A549 (cell line): ENCODE measurements around the gene COX14. TPM values are rescaled to one million over a fixed set of nuclear protein-coding genes. Genes with fewer than 3 reads are reported as not detected.

ENCODE experiments used
- ATAC-seq, 2 experiments: fragments of 200-7000 bp in 1 of 2; fragments of >200 bp in 1 of 2; cut with Nextera tagmentation in 1 of 2; cut with Tn5 transposase in 1 of 2; 3 replicates each; pipeline versions ENCODE4 v1.8.0 to v1.9.1; 2018 to 2020; ENCODE audit warnings: mild to moderate bottlenecking in 1 of 2, moderate library complexity in 1 of 2
- CTCF ChIA-PET: fragments of 300-600 bp; sonication (Branson Sonifier 250); formaldehyde crosslinking; extraction: SDS; loops from one replicate; lab custom pipeline; 2021; ENCODE audit warnings: antibody characterized with exemption, inconsistent platforms; lab: Yijun Ruan, JAX
- POLR2A ChIA-PET: fragments of 350-600 bp; formaldehyde crosslinking; extraction: SDS; loops from one replicate; lab custom pipeline; 2021; ENCODE audit warnings: antibody characterized with exemption, inconsistent platforms; lab: Yijun Ruan, JAX
- DNase-seq, 2 experiments: peaks; one replicate each; pipeline versions ENCODE4 v3.0.0 to v3.0.0-alpha.2; 2011 to 2016; ENCODE audit warnings: low read depth in 1 of 2, low spot score in 1 of 2
- FAIRE-seq: peaks from 2 replicates; lab custom pipeline; 2011; peaks lifted over from hg19 to GRCh38; lab: Jason Lieb, UNC
- H3K27ac ChIP-seq, 2 experiments: fragments of >200 bp; sonication (Bioruptor Twin); formaldehyde crosslinking; 3 replicates each; pipeline ENCODE4 v1.5.1; 2016 to 2017
- H3K4me1 ChIP-seq: fragments of >200 bp; sonication (Bioruptor Twin); formaldehyde crosslinking; 3 replicates; pipeline ENCODE4 v1.6.1; 2016
- H3K4me2 ChIP-seq: fragments of >200 bp; sonication (Bioruptor Twin); formaldehyde crosslinking; 3 replicates; pipeline ENCODE4 v1.6.1; 2016
- H3K4me3 ChIP-seq: fragments of >200 bp; sonication (Bioruptor Twin); formaldehyde crosslinking; 3 replicates; pipeline ENCODE4 v1.5.1; 2016
- H3K9me3 ChIP-seq: fragments of >200 bp; sonication (Bioruptor Twin); formaldehyde crosslinking; 3 replicates; pipeline ENCODE4 v1.6.1; 2016
- CBX8 ChIP-seq: fragments of 200-600 bp; sonication (generic); IDR thresholded peaks from 2 replicates; pipeline ENCODE4 v1.6.1; 2016
- FOSL2 ChIP-seq, 2 experiments: fragments of 450-650 bp in 1 of 2; fragments of >200 bp in 1 of 2; sonication (Bioruptor Twin) in 1 of 2; formaldehyde crosslinking; IDR thresholded peaks; 2 replicates each; pipeline versions ENCODE4 v1.5.0 to v1.6.1; 2016 to 2020; ENCODE audit warnings: mild to moderate bottlenecking in 1 of 2, moderate library complexity in 1 of 2
- JUNB ChIP-seq: fragments of >200 bp; sonication (Bioruptor Twin); formaldehyde crosslinking; IDR thresholded peaks from 2 replicates; pipeline ENCODE4 v1.6.1; 2016
- MAZ ChIP-seq: fragments of 150-350 bp; IDR thresholded peaks from 2 replicates; pipeline ENCODE4 v1.6.1; 2014; ENCODE audit warnings: antibody characterized with exemption, low read depth, low read length, borderline replicate concordance
- MYC ChIP-seq: IDR thresholded peaks from 2 replicates; pipeline ENCODE4 v1.6.1; 2012; ENCODE audit warnings: mild to moderate bottlenecking, inconsistent platforms, low read length, improper control_type of control experiment, borderline replicate concordance
- PHF8 ChIP-seq: fragments of 200-600 bp; sonication (generic); IDR thresholded peaks from 2 replicates; pipeline ENCODE4 v1.6.1; 2016; ENCODE audit warnings: low read depth, mild to moderate bottlenecking, antibody characterized with exemption, moderate library complexity, borderline replicate concordance
- POLR2A ChIP-seq: IDR thresholded peaks from 2 replicates; pipeline ENCODE4 v1.6.1; 2012; ENCODE audit warnings: mild to moderate bottlenecking, low read length
- POLR2AphosphoS2 ChIP-seq: conservative IDR thresholded peaks from 2 replicates; pipeline ENCODE4 v1.6.1; 2012; ENCODE audit warnings: low read length, improper control_type of control experiment, inconsistent platforms
- RAD21 ChIP-seq, 2 experiments: fragments of >200 bp in 1 of 2; sonication (Bioruptor Twin) in 1 of 2; formaldehyde crosslinking in 1 of 2; IDR thresholded peaks in 1 of 2; conservative IDR thresholded peaks in 1 of 2; 2 replicates in 1 of 2; 3 replicates in 1 of 2; pipeline ENCODE4 v1.6.1; 2012 to 2018; ENCODE audit warnings: inconsistent platforms in 1 of 2
- RFX5 ChIP-seq: fragments of 450-650 bp; IDR thresholded peaks from 2 replicates; pipeline ENCODE4 v1.7.1; 2014; ENCODE audit warnings: antibody characterized with exemption, mild to moderate bottlenecking, moderate library complexity
- TFCP2L1 ChIP-seq: fragments of 250-450 bp; sonication (Bioruptor Pico); IDR thresholded peaks from 2 replicates; pipeline ENCODE4 v1.5.0; 2021; ENCODE audit warnings: mild to moderate bottlenecking
- TP53 ChIP-seq: fragments of 250-450 bp; sonication (Bioruptor Pico); IDR thresholded peaks from 2 replicates; pipeline ENCODE4 v1.5.0; 2021; ENCODE audit warnings: mild to moderate bottlenecking, moderate library complexity
- WGBS: methylation state at CpG from one replicate; pipeline ENCODE4 v1.1.6; 2017; ENCODE audit errors: missing lambda C conversion rate; 5-methylcytosine and 5-hydroxymethylcytosine counted together
- polyA plus RNA-seq, 4 experiments: library from polyadenylated mRNA; depleted of rRNA in 3 of 4; stranded (reverse); fragments of >200 nt; fragmentation: RNase III in 1 of 4; extraction: RNeasy Plus Mini Kit Qiagen cat#74134 plus additional on column Dnase treatment in 1 of 4; gene quantifications; 2 replicates in 3 of 4; 3 replicates in 1 of 4; pipeline ENCODE4 v1.2.3, GENCODE V29; 2011 to 2017
- TF ChIP-seq, protein P1 (sequence below): IDR thresholded peaks from 2 replicates; pipeline ENCODE4 v1.6.1; 2012
- TF ChIP-seq, protein P2 (sequence below): fragments of 250-450 bp; sonication (Bioruptor Pico); IDR thresholded peaks from 2 replicates; pipeline ENCODE4 v1.5.0; 2021; ENCODE audit warnings: mild to moderate bottlenecking, moderate library complexity, borderline replicate concordance

Gene COX14
- polyA plus RNA-seq, 2 of the 4 experiments (the other 2 are of a cell fraction), result 93.3 to 134 TPM

DNA sequence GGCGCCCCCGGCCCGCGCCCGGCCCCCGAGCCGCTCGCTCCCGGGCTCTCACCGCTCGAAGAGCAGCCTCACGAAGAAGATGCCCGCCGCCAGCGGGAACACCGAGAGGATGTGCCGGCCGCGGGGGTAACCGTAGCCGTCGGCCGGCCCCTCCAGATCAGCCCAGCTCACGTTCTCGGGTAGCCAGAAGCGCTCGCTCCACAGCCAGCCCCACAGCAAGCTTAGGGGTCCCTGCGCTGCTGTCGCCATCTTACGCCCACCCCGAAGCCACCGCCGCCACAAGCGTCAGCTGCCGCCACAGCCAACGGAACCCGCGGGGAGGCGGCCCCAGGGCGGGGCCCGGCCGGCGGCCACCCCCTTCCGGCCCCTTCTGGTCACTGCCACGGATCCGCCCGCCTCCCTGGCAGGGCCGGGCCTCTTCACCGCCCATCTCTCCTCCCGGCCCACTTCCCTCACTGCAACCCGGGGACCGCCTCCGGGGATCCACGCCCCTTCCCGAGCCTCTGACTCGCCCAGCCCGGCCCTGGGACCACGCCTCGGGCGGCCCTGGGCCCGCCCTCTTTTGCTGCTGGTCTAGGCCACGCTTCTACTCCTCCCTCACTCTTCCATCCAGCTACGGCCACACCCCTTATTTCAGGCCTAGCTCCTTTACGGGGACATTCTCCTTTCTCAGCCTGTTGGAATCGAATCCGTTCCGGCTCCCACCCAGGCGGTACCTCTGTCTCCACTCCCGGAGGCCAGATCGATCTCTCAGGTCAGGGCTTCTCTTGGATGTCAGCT, 55.2 kb downstream of the COX14 start, which contains the start of gene CERS5:
TSS of gene CERS5 (minus strand) at position 321 of the 780 bp plus-strand sequence. CDS start at position 249, 72 bp downstream.
- ATAC-seq, result peak; percentile 98 to 99
- no peaks in the 10 kb centered on the region for H3K9me3 ChIP-seq
- TF ChIP-seq CBX8 (no peak), RFX5 (peak; percentile 78), POLR2AphosphoS2 (no peak), RAD21 (conservative IDR thresholded peaks at IDR 0.05 in 1 of 2, IDR thresholded peaks at IDR 0.05 in 1 of 2) (no peak), MAZ (no peak), PHF8 (peak; percentile 74), FOSL2 (IDR thresholded peaks at IDR 0.05) (no peak), FOSL2 (CRISPR knock-in tag; IDR thresholded peaks at IDR 0.05) (0 out of 2 replicates have a peak, but pooled peaks have one; percentile 4), TFCP2L1 (CRISPR knock-in tag) (peak; percentile 75; the same call in 1 of the 2 replicates), TP53 (CRISPR knock-in tag) (peak; percentile 76; the same call in 1 of the 2 replicates), JUNB (no peak), MYC (peak; percentile 76; the same call in 1 of the 2 replicates), POLR2A (peak; percentile 74)
- TF ChIP-seq, protein P1, sequence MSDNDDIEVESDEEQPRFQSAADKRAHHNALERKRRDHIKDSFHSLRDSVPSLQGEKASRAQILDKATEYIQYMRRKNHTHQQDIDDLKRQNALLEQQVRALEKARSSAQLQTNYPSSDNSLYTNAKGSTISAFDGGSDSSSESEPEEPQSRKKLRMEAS, result peak; percentile 78
- TF ChIP-seq, protein P2, sequence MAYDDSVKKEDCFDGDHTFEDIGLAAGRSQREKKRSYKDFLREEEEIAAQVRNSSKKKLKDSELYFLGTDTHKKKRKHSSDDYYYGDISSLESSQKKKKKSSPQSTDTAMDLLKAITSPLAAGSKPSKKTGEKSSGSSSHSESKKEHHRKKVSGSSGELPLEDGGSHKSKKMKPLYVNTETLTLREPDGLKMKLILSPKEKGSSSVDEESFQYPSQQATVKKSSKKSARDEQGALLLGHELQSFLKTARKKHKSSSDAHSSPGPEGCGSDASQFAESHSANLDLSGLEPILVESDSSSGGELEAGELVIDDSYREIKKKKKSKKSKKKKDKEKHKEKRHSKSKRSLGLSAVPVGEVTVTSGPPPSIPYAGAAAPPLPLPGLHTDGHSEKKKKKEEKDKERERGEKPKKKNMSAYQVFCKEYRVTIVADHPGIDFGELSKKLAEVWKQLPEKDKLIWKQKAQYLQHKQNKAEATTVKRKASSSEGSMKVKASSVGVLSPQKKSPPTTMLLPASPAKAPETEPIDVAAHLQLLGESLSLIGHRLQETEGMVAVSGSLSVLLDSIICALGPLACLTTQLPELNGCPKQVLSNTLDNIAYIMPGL, result 0 out of 2 replicates have a peak, but pooled peaks have one; percentile 34
- ChIA-PET POLR2A (interaction anchor here (0.6 to 2.2 kb wide), 9 partner anchors 13 to 84 kb away, joined by 3 to 39 read pairs (median 5); partner anchors contain the start of genes COX14 and SMARCD1), CTCF (interaction anchor here (0.7 to 5.9 kb wide), 15 partner anchors 8 to 300 kb away, joined by 3 to 43 read pairs (median 5); partner anchors contain the start of genes COX14, GPD1 and SMARCD1)
- FAIRE-seq, result no peak
- peak within 1 kb of the TSS; percentile 95 for H3K4me2 ChIP-seq
- peak; percentile 94 to 99 for DNase-seq
- peaks cover 10% of the 10 kb centered on the region; the same call in 2 of the 3 replicates for H3K4me1 ChIP-seq
- peak within 1 kb of the TSS; percentile 84 to 96 for H3K27ac ChIP-seq
- peak within 1 kb of the TSS; percentile 83 for H3K4me3 ChIP-seq
- WGBS, result 2% methylated on average over 28 of the region's 70 CpGs

Other genes with a start within 250 kb of the COX14 start
- gene FAIM2, start 208.3 kb upstream of the COX14 start, polyA plus RNA-seq (2011; rRNA removed), result 0.11 and 0.23 TPM in 2 replicates
- not detected in 3 replicates for gene FAIM2, start 208.3 kb upstream of the COX14 start, polyA plus RNA-seq (2017; fragmentation: RNase III; extraction: RNeasy Plus Mini Kit Qiagen cat#74134 plus additional on column Dnase treatment)
- gene AQP2, start 161.5 kb upstream of the COX14 start, polyA plus RNA-seq (2011; rRNA removed), result not detected in 2 replicates
- not detected in 3 replicates for gene AQP2, start 161.5 kb upstream of the COX14 start, polyA plus RNA-seq (2017; fragmentation: RNase III; extraction: RNeasy Plus Mini Kit Qiagen cat#74134 plus additional on column Dnase treatment)
- not detected in 2 replicates for gene AQP5, start 150.4 kb upstream of the COX14 start, polyA plus RNA-seq (2011; rRNA removed)
- not detected in 3 replicates for gene AQP5, start 150.4 kb upstream of the COX14 start, polyA plus RNA-seq (2017; fragmentation: RNase III; extraction: RNeasy Plus Mini Kit Qiagen cat#74134 plus additional on column Dnase treatment)
- gene AQP6, start 139.3 kb upstream of the COX14 start, polyA plus RNA-seq (2011; rRNA removed), result 0.05 TPM in 1 of 2 replicates, not detected in the other
- gene AQP6, start 139.3 kb upstream of the COX14 start, polyA plus RNA-seq (2017; fragmentation: RNase III; extraction: RNeasy Plus Mini Kit Qiagen cat#74134 plus additional on column Dnase treatment), result 0.04 to 0.21 TPM in 2 of 3 replicates, not detected in the other
- 99.2 and 103 TPM in 2 replicates for gene RACGAP1, start 86.7 kb upstream of the COX14 start, polyA plus RNA-seq (2011; rRNA removed)
- gene RACGAP1, start 86.7 kb upstream of the COX14 start, polyA plus RNA-seq (2017; fragmentation: RNase III; extraction: RNeasy Plus Mini Kit Qiagen cat#74134 plus additional on column Dnase treatment), result 94.9 to 116 TPM (median 107 TPM) in 3 replicates
- gene ASIC1, start 54.6 kb upstream of the COX14 start, polyA plus RNA-seq (2011; rRNA removed), result 6.0 and 7.8 TPM in 2 replicates
- 6.2 to 8.5 TPM (median 6.7 TPM) in 3 replicates for gene ASIC1, start 54.6 kb upstream of the COX14 start, polyA plus RNA-seq (2017; fragmentation: RNase III; extraction: RNeasy Plus Mini Kit Qiagen cat#74134 plus additional on column Dnase treatment)
- 80.7 and 113 TPM in 2 replicates for gene SMARCD1, start 26.9 kb upstream of the COX14 start, polyA plus RNA-seq (2011; rRNA removed)
- 56.1 to 62.5 TPM (median 62.1 TPM) in 3 replicates for gene SMARCD1, start 26.9 kb upstream of the COX14 start, polyA plus RNA-seq (2017; fragmentation: RNase III; extraction: RNeasy Plus Mini Kit Qiagen cat#74134 plus additional on column Dnase treatment)
- 0.44 and 0.52 TPM in 2 replicates for gene GPD1, start 8.2 kb upstream of the COX14 start, polyA plus RNA-seq (2011; rRNA removed)
- 0.07 to 0.13 TPM (median 0.10 TPM) in 3 replicates for gene GPD1, start 8.2 kb upstream of the COX14 start, polyA plus RNA-seq (2017; fragmentation: RNase III; extraction: RNeasy Plus Mini Kit Qiagen cat#74134 plus additional on column Dnase treatment)
- gene CERS5, start 55.1 kb downstream of the COX14 start, polyA plus RNA-seq (2011; rRNA removed), result 56.3 and 56.6 TPM in 2 replicates
- gene CERS5, start 55.1 kb downstream of the COX14 start, polyA plus RNA-seq (2017; fragmentation: RNase III; extraction: RNeasy Plus Mini Kit Qiagen cat#74134 plus additional on column Dnase treatment), result 16.7 to 18.0 TPM (median 17.1 TPM) in 3 replicates
- gene LIMA1, start 171.3 kb downstream of the COX14 start, polyA plus RNA-seq (2011; rRNA removed), result 21.4 and 23.4 TPM in 2 replicates
- gene LIMA1, start 171.3 kb downstream of the COX14 start, polyA plus RNA-seq (2017; fragmentation: RNase III; extraction: RNeasy Plus Mini Kit Qiagen cat#74134 plus additional on column Dnase treatment), result 9.0 to 12.0 TPM (median 10.1 TPM) in 3 replicates